GM23338 (cell line): ENCODE results near the gene TMEM44. TPM values are rescaled to one million over a fixed set of nuclear protein-coding genes. Genes with fewer than 3 reads are reported as not detected.

ENCODE experiments used
- ATAC-seq: fragments of 200-7000 bp; cut with Tn5 transposase; 3 replicates; pipeline ENCODE4 v1.9.1; 2020
- DNase-seq: peaks from one replicate; pipeline ENCODE4 v3.0.0-alpha.2; 2015; ENCODE audit warnings: low spot score
- H2AFZ ChIP-seq: fragments of 200-600 bp; sonication (generic); 2 replicates; pipeline ENCODE4 v1.8.0; 2016; ENCODE audit warnings: antibody characterized with exemption, mild to moderate bottlenecking, moderate library complexity
- H3F3A ChIP-seq: fragments of 200-600 bp; sonication (generic); replicated peaks from 2 replicates; pipeline ENCODE4 v1.8.0; 2017; ENCODE audit warnings: antibody characterized with exemption, mixed run types, low read depth
- H3K27ac ChIP-seq: fragments of 200-600 bp; sonication (generic); 2 replicates; pipeline ENCODE4 v1.6.1; 2016; ENCODE audit warnings: low read depth
- H3K27me3 ChIP-seq: fragments of 200-600 bp; sonication (generic); 2 replicates; pipeline ENCODE4 v1.8.0; 2016; ENCODE audit warnings: mild to moderate bottlenecking, mixed run types, moderate library complexity; ENCODE audit not compliant: insufficient read depth
- H3K36me3 ChIP-seq: fragments of 200-600 bp; sonication (generic); 2 replicates; pipeline ENCODE4 v1.8.0; 2016; ENCODE audit warnings: mild to moderate bottlenecking; ENCODE audit not compliant: insufficient read depth
- H3K4me1 ChIP-seq: fragments of 200-600 bp; sonication (generic); 2 replicates; pipeline ENCODE4 v1.8.0; 2016; ENCODE audit warnings: mild to moderate bottlenecking, moderate library complexity; ENCODE audit not compliant: insufficient read depth
- H3K4me2 ChIP-seq: fragments of 200-600 bp; sonication (generic); 2 replicates; pipeline ENCODE4 v1.7.1; 2017; ENCODE audit warnings: mixed run types
- H3K4me3 ChIP-seq: fragments of 200-600 bp; sonication (generic); 2 replicates; pipeline ENCODE4 v1.6.1; 2016; ENCODE audit warnings: mixed run types
- H3K79me2 ChIP-seq: fragments of 200-600 bp; sonication (generic); replicated peaks from 2 replicates; pipeline ENCODE4 v1.8.0; 2017; ENCODE audit warnings: mild to moderate bottlenecking; ENCODE audit not compliant: insufficient read depth
- H3K9me2 ChIP-seq: fragments of 200-600 bp; sonication (generic); 2 replicates; pipeline ENCODE4 v1.8.0; 2017; ENCODE audit not compliant: insufficient read depth
- H4K20me1 ChIP-seq: fragments of 200-600 bp; sonication (generic); replicated peaks from 2 replicates; pipeline ENCODE4 v1.8.0; 2017; ENCODE audit warnings: mild to moderate bottlenecking; ENCODE audit not compliant: insufficient read depth
- H3K27ac Mint-ChIP-seq: 2 replicates; pipeline ENCODE4 v1.8.0; 2020; ENCODE audit warnings: inconsistent platforms, mild to moderate bottlenecking, moderate library complexity, mixed read lengths
- H3K27me3 Mint-ChIP-seq: 3 replicates; pipeline ENCODE4 v1.8.0; 2022; ENCODE audit warnings: low read depth, mild to moderate bottlenecking, moderate library complexity, mixed read lengths, inconsistent platforms; ENCODE audit not compliant: insufficient read depth, poor library complexity
- H3K36me3 Mint-ChIP-seq: 3 replicates; pipeline ENCODE4 v1.8.0; 2021; ENCODE audit warnings: low read depth, mild to moderate bottlenecking, inconsistent platforms, moderate library complexity, mixed read lengths
- H3K4me1 Mint-ChIP-seq: 3 replicates; pipeline ENCODE4 v1.8.0; 2020; ENCODE audit warnings: mild to moderate bottlenecking, inconsistent platforms, mixed read lengths
- H3K4me3 Mint-ChIP-seq: 3 replicates; pipeline ENCODE4 v1.8.0; 2021; ENCODE audit warnings: moderate library complexity, mild to moderate bottlenecking, inconsistent platforms, mixed read lengths
- H3K9me3 Mint-ChIP-seq: 3 replicates; pipeline ENCODE4 v1.8.0; 2020; ENCODE audit warnings: moderate library complexity, mild to moderate bottlenecking, inconsistent platforms, mixed read lengths
- CREB1 ChIP-seq: fragments of 250-450 bp; sonication (Bioruptor Pico); IDR thresholded peaks from 2 replicates; pipeline ENCODE4 v1.5.0; 2020; ENCODE audit warnings: low read depth, mild to moderate bottlenecking, moderate library complexity
- CTCF ChIP-seq, 2 experiments: fragments of 200-600 bp in 1 of 2; sonication (generic) in 1 of 2; conservative IDR thresholded peaks; 2 replicates each; pipeline versions ENCODE4 v1.5.1 to v1.6.1; 2016 to 2017; ENCODE audit warnings: antibody characterized with exemption in 2 of 2, low read depth in 2 of 2, mild to moderate bottlenecking in 2 of 2, moderate library complexity in 1 of 2
- ETS1 ChIP-seq: IDR thresholded peaks from 2 replicates; pipeline ENCODE4 v1.6.1; 2016; ENCODE audit warnings: antibody characterized with exemption
- EZH2 ChIP-seq: fragments of 200-600 bp; sonication (generic); IDR thresholded peaks from one replicate; pipeline ENCODE4 v1.8.0; 2017; ENCODE audit warnings: antibody characterized with exemption, mild to moderate bottlenecking, low read depth; ENCODE audit not compliant: unreplicated experiment
- EZH2phosphoT487 ChIP-seq: fragments of 200-600 bp; sonication (generic); IDR thresholded peaks from one replicate; pipeline ENCODE4 v1.8.1; 2018; ENCODE audit warnings: antibody characterized with exemption; ENCODE audit not compliant: unreplicated experiment
- JUNB ChIP-seq: IDR thresholded peaks from one replicate; pipeline ENCODE4 v1.6.1; 2016; ENCODE audit warnings: antibody characterized with exemption; ENCODE audit not compliant: unreplicated experiment
- NANOG ChIP-seq: IDR thresholded peaks from 2 replicates; pipeline ENCODE4 v1.6.1; 2016; ENCODE audit warnings: antibody characterized with exemption, borderline replicate concordance
- POLR2AphosphoS5 ChIP-seq: IDR thresholded peaks from 2 replicates; pipeline ENCODE4 v1.6.1; 2016; ENCODE audit warnings: antibody characterized with exemption, low read depth
- REST ChIP-seq: IDR thresholded peaks from one replicate; pipeline ENCODE4 v1.6.1; 2018; ENCODE audit warnings: antibody characterized with exemption; ENCODE audit not compliant: unreplicated experiment
- STAT1 ChIP-seq: IDR thresholded peaks from one replicate; pipeline ENCODE4 v1.6.1; 2016; ENCODE audit warnings: antibody characterized with exemption; ENCODE audit not compliant: unreplicated experiment
- ZNF114 ChIP-seq: fragments of 250-450 bp; sonication (Bioruptor Pico); IDR thresholded peaks from 2 replicates; pipeline ENCODE4 v1.5.0; 2020; ENCODE audit warnings: mild to moderate bottlenecking, moderate library complexity
- ZNF331 ChIP-seq: fragments of 250-450 bp; sonication (Bioruptor Pico); IDR thresholded peaks from 2 replicates; pipeline ENCODE4 v1.5.0; 2020; ENCODE audit warnings: low read depth, mild to moderate bottlenecking, moderate library complexity
- ZNF462 ChIP-seq: fragments of 250-450 bp; sonication (Bioruptor Pico); IDR thresholded peaks from 2 replicates; pipeline ENCODE4 v1.5.0; 2020; ENCODE audit warnings: mild to moderate bottlenecking, moderate library complexity
- polyA plus RNA-seq: library from polyadenylated mRNA; unstranded; fragments of >200 nt; fragmentation: Nextera tagmentation; extraction: Ambion mirVana; gene quantifications from 2 replicates; pipeline ENCODE4 v1.2.1, GENCODE V29; 2016
- total RNA-seq: library from RNA; depleted of rRNA; stranded (reverse); fragments of >200 nt; shearing (Covaris generic); gene quantifications from 2 replicates; pipeline ENCODE4 v1.2.3, GENCODE V29; 2014

The TMEM44 gene
- total and polyA plus RNA-seq, 2 experiments from 2014 or later: 10.0 to 10.5 TPM

GRCh38 chr3:194621947-194622346, 11.3 kb downstream of the TMEM44 start:
- no peaks in the 10 kb centered on the region for H3K79me2 ChIP-seq
- ATAC-seq (no peak), DNase-seq (no peak)
- no peaks in the 10 kb centered on the region; the same call in 1 of the 2 replicates for H4K20me1 ChIP-seq
- H3K27me3 ChIP-seq: no peaks in the 10 kb centered on the region
- no peaks in the 10 kb centered on the region for H3K4me1 ChIP-seq
- peaks cover 16% of the 10 kb centered on the region for H3K36me3 Mint-ChIP-seq
- H3K4me3 ChIP-seq: no peak overlapping the region
- H3K4me3 Mint-ChIP-seq: no peak overlapping the region
- TF ChIP-seq CREB1: no peak
- no peak for TF ChIP-seq JUNB
- no peak for TF ChIP-seq REST
- TF ChIP-seq ZNF462: no peak
- no peak for TF ChIP-seq CTCF (conservative IDR thresholded peaks at IDR 0.05; ENCODE audit: low read depth in 2 of 2)
- TF ChIP-seq NANOG: no peak
- no peak for TF ChIP-seq STAT1
- no peak for TF ChIP-seq EZH2phosphoT487
- TF ChIP-seq ETS1: no peak
- TF ChIP-seq ZNF114 (CRISPR knock-in tag): no peak
- no peak for TF ChIP-seq POLR2AphosphoS5
- TF ChIP-seq EZH2: no peak
- no peak for TF ChIP-seq ZNF331 (CRISPR knock-in tag)
- H3K36me3 ChIP-seq: no peaks in the 10 kb centered on the region
- no peak overlapping the region for H2AFZ ChIP-seq
- H3K9me2 ChIP-seq: no peaks in the 10 kb centered on the region
- H3K27ac Mint-ChIP-seq: no peak overlapping the region; the same call in 1 of the 2 replicates
- H3K27me3 Mint-ChIP-seq: no peaks in the 10 kb centered on the region
- H3K9me3 Mint-ChIP-seq: no peaks in the 10 kb centered on the region; the same call in 2 of the 3 replicates
- peaks cover 6% of the 10 kb centered on the region; the same call in 2 of the 3 replicates for H3K4me1 Mint-ChIP-seq
- H3K27ac ChIP-seq: no peak overlapping the region
- H3F3A ChIP-seq: no peaks in the 10 kb centered on the region
- H3K4me2 ChIP-seq: no peak overlapping the region
